Stimulated activated CD4-positive, alpha-beta T cell treated with anti-CD3 and anti-CD28 coated beads, Interleukin-2, amount 100 ng/mL, for 4 hours (primary cell): ENCODE results near the gene KRTAP20-1.

Source experiments
- DNase-seq: peaks from one replicate; pipeline ENCODE4 v3.0.0-alpha.2; 2020; ENCODE audit warnings: low read depth

The KRTAP20-1 gene

GRCh38 chr21:30646904-30647414, 30.7 kb downstream of the KRTAP20-1 start:
- no peak for DNase-seq

GRCh38 chr21:30652891-30653290, 36.7 kb downstream of the KRTAP20-1 start:
- DNase-seq, result no peak
